Islet of Langerhans (tissue), 1 donor: ENCODE measurements around the gene ANKRD31.
A peak's percentile ranks its signal among the peaks of the same experiment; 100 is the strongest.
"Not testable (repeated sequence)": the region's sequence is repeated elsewhere in the genome, so short reads cannot be mapped to it uniquely, and the experiment has no call there.

Experiments used
- FAIRE-seq: peaks from one replicate; lab custom pipeline; 2011; peaks lifted over from hg19 to GRCh38; lab: Jason Lieb, UNC

Gene ANKRD31, protein sequence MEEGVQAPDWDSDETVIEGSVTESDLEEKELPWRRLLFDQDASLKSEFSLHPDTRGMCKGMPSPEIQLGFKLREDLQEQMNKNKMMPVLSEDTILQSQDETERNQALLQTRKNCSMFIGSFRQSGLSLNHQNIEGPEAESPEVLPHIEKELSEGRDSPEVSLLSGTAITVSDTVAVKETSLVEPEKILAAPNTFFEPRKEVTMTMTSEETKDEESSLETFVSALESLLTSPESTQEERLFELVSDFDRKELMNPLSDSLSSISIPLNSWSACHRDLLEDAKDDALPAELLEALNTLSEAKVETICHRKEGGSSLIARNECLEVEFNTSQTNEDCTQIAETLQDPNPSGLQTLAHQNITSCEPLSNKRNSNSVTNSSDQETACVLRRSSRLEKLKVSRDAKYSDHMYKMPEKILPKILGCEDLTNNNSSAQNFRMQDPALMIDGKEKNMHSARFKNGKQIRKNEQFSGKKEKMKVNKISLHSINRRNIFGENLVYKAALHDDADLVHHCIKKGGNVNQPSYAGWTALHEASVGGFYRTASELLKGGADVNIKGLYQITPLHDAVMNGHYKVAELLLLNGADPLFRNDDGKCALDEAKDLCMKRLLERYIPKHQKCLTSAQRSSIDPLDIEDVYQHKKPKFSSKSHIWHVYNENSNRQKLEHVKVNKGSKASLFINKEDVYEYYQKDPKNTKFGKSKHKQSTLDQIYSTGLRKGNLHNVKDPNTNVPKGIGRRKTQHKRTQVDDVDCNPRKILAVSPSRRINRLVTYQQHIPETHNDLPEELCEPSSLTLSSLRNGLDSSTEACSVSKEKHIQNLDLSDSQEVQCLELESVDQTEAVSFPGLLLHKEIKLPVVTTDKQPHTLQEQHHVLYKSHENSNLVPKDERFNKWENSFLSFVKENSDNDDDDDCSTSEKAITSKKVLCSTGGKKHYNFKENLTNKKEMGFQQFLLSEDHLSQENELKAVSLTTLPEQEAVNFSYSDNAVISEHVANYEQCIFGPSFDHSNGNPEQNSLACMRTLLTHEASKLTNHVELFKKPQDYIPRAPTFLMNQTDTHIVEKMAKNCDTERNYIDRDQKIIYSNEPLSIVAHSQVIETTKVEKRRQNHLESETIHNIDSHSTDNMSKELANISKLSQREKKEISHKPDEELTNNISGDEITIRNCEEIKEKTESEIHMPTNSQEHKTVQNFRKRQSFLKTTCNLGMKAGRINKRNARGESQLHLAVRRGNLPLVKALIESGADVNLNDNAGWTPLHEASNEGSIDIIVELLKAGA (N-terminal part only)

DNA sequence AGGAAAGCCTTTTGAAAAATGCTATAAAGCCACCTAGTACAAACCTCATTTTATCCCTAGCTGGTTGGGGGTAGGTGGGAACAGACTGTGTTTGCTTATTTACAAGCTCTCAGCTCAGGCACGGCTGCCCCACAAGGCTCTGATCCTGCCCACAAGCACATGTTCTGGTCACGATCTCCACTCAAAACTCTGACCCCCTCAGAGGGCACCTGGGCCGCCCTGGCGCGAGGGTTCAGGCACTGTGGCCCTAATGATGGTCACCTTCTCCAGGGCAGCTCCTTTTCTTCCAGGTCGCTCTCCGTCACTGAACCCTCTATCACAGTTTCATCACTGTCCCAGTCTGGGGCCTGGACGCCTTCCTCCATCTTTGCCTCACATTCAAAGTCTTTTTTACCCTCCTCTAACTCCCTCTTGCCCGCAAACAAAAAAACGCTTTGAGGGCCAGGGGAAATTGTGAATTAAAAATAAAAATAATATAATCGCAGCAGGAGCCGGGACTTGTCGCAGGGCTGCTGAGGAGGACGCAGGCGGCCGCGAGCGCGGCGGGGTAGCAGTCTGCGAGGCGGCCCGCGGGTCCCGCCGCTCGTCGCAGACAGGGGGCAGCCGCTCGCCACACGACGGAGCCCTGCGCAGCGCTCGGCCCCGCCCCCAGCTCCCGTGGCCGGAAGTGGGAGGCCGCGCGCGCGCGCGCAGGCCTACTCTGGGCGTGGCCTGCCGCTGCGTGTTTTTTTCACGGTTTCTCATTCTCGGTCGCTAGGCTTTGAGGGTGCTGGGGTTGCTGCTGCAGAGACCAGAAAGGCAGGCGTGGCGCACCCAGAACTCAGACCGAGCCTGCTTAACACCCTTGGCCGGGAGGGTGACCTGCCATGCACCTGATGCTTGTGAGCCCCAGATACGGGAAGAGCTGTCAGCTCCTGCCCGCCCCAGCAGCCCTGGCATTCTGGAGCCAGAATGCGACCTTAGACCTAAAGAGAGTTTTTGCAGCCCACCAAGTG, at the start of gene ANKRD31:
Gene ANKRD31, minus strand, starts transcription at position 557 of the 995 bp plus-strand sequence. Its CDS starts 192 bp downstream, at position 365.
- FAIRE-seq: peak; percentile 38

GRCh38 chr5:75286211-75286773, 49.6 kb upstream of the ANKRD31 start:
- FAIRE-seq: no peak

DNA sequence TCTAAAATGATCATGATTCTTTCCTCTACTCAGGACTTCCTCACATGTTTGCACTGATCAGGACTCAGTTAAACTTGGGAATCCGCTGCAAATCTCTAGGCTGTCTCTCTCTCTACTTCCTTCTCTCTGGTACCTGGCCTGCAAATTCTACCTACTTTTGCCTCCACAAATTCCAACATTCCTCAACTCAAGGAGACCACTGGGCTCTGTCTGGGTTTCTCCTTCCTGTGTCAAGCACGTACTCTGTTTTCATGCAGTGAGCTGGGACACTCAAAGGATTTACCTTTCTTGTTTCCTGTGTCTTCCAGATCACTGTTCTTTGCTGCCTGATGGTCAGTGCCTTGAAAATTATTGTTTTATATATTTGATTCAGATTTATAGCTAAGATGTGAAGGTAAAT, 45.9 kb upstream of the ANKRD31 start:
- no peak for FAIRE-seq

- no peak for FAIRE-seq
Observed at GRCh38 chr5:75281716-75282465, 45.2 kb upstream of the ANKRD31 start.

GRCh38 chr5:75279321-75279720, 42.6 kb upstream of the ANKRD31 start:
- FAIRE-seq: no peak

DNA sequence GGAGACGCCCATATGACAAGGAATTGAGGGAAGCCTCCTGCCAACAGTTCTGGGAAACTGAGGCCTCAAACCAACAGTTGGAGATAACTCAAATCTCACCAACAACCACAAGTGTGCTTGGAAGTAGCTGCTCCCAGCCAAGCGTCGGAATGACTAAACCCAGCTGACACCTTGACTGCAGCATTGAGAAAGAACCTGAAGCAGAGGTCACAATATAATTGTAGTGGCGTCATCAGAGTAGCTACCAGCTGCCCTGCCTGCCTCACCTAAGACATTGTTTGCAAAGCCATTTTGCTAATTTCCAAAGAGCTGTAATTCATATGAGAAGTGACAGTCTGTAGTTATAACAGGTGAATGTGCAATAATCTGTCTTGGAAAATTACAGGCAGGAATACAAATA, 40.8 kb upstream of the ANKRD31 start:
- FAIRE-seq: peak; percentile 98

- no peak for FAIRE-seq
Observed at GRCh38 chr5:75275756-75276155, 39.1 kb upstream of the ANKRD31 start.

DNA sequence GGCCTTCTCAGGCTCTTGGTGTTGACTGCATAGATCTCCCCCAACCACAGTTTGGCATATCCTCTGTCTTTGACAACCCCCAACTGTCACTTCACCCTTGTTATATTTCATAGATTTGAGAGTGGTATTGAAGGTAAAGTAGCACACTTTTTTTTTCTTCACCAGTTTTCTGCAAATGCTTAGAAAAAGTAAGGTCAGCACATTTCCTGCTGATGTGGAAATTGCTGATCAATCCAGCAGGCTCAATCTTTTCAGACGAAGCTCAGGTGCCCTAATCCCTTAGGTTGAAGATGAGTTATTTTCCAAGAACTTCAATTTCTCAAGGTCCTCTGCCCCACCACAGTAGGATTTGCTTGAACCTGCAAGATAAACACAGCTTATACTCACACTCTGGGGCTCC, 38.5 kb upstream of the ANKRD31 start:
- FAIRE-seq: no peak

DNA sequence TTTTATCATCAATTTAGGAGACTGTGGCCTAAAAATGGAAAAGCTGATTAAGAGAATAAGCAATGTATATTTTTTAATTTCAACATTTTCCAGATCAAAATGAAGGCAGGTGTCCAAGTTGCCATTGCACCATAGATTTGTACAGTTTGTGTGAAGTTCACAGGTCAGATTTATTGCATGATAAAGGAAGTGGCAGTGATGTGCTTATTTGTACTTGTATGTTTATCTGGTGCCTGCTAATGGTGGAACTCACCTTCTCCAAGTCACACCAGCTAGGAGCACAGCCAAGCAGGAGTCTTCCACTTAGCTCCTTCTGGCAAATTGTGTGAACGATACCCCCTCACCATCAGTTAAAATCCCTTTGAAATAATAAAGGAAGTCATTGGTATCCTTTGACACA, 37.8 kb upstream of the ANKRD31 start:
- FAIRE-seq: no peak

- FAIRE-seq: not testable (repeated sequence)
Observed at GRCh38 chr5:75270605-75271004, 33.9 kb upstream of the ANKRD31 start.

DNA sequence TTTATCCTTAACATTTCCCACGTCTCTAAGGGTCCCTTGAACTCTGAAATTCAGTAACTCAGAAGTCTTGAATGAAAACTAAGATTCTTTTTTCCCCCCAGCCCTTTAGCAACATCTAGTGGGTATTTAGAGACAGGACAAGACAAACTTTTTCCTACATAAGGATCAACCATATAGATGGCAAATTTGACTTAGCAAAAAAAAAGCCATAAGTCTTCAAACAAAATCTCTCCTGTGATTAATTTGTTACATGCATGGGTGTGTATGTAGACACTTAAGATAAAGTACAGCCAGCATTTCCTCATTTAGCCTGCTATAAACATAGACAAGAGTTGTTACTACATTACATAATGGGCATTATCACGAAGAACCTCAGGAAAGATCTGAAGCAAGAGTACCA, 29.1 kb upstream of the ANKRD31 start:
- no peak for FAIRE-seq

- FAIRE-seq: no peak
Observed at GRCh38 chr5:75262271-75262670, 25.6 kb upstream of the ANKRD31 start.

DNA sequence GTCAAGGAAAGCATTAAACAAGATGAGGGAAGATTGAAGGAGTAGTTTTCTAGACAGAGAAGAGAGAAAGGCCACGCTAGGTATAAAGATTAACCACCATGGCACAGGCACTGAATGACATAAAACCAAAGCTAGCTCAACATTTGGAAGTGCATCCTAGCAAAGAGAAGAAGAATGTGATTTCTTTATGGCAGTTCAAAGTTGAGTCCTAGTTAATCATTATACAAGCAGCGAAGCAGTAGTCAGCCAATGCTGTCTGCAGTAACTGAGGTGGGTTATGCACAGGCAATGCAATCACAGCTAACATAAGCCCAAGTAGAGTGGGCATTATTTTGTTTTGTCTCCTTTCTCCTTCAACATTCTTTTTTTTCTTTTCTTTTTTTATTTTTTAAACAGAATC, 24.0 kb upstream of the ANKRD31 start:
- FAIRE-seq: no peak

- FAIRE-seq: not testable (repeated sequence)
Observed at GRCh38 chr5:75250452-75250851, 13.8 kb upstream of the ANKRD31 start.

GRCh38 chr5:75245023-75245422, 8.3 kb upstream of the ANKRD31 start:
- no peak for FAIRE-seq

DNA sequence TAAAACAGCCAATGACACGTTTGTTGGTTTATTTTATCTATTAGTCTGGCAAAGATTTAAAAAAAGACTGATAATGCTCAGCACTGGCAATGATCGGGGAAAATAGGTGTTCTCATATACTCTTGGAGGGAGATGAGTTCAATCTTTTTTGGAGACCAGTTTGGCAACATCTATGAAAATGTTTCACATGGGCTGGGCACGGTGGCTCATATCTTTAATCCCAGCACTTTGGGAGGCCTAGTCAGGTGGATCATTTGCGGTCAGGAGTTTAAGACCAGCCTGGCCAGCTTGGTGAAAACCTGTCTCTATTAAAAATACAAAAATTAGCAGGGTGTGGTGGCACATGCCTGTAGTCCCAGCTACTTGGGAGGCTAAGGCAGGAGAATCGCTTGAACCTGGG, 6.8 kb upstream of the ANKRD31 start:
- FAIRE-seq: no peak

- no peak for FAIRE-seq
Observed at GRCh38 chr5:75243100-75243499, 6.4 kb upstream of the ANKRD31 start.

- no peak for FAIRE-seq
Observed at GRCh38 chr5:75242067-75242466, 5.4 kb upstream of the ANKRD31 start.

GRCh38 chr5:75239681-75240080, 3.0 kb upstream of the ANKRD31 start:
- FAIRE-seq: no peak

GRCh38 chr5:75235711-75236110, 967 bp downstream of the ANKRD31 start:
- no peak for FAIRE-seq
